ENCODE results near the gene ATXN3L.

- TF ChIP-seq, protein P1, sequence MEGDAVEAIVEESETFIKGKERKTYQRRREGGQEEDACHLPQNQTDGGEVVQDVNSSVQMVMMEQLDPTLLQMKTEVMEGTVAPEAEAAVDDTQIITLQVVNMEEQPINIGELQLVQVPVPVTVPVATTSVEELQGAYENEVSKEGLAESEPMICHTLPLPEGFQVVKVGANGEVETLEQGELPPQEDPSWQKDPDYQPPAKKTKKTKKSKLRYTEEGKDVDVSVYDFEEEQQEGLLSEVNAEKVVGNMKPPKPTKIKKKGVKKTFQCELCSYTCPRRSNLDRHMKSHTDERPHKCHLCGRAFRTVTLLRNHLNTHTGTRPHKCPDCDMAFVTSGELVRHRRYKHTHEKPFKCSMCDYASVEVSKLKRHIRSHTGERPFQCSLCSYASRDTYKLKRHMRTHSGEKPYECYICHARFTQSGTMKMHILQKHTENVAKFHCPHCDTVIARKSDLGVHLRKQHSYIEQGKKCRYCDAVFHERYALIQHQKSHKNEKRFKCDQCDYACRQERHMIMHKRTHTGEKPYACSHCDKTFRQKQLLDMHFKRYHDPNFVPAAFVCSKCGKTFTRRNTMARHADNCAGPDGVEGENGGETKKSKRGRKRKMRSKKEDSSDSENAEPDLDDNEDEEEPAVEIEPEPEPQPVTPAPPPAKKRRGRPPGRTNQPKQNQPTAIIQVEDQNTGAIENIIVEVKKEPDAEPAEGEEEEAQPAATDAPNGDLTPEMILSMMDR (conservative IDR thresholded peaks at IDR 0.05; ENCODE audit: low read depth in 2 of 2) = no peak
- no peak for TF ChIP-seq POLR2AphosphoS5 (IDR thresholded peaks at IDR 0.05; ENCODE audit: low read depth)
- no peak for TF ChIP-seq EZH2 (IDR thresholded peaks at IDR 0.05; ENCODE audit: low read depth, unreplicated experiment)
- no peak for TF ChIP-seq REST (IDR thresholded peaks at IDR 0.05; ENCODE audit: unreplicated experiment)
- TF ChIP-seq, protein P2, sequence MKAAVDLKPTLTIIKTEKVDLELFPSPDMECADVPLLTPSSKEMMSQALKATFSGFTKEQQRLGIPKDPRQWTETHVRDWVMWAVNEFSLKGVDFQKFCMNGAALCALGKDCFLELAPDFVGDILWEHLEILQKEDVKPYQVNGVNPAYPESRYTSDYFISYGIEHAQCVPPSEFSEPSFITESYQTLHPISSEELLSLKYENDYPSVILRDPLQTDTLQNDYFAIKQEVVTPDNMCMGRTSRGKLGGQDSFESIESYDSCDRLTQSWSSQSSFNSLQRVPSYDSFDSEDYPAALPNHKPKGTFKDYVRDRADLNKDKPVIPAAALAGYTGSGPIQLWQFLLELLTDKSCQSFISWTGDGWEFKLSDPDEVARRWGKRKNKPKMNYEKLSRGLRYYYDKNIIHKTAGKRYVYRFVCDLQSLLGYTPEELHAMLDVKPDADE (IDR thresholded peaks at IDR 0.05) = no peak
- no peak for TF ChIP-seq CREB1 (CRISPR knock-in tag; IDR thresholded peaks at IDR 0.05; ENCODE audit: low read depth)
- TF ChIP-seq JUNB (IDR thresholded peaks at IDR 0.05; ENCODE audit: unreplicated experiment) = no peak
Observed at GRCh38 chrX:13285229-13285628, 34.6 kb downstream of the ATXN3L start.
